K562 (cell line): Measurements from ENCODE around the gene CD44. TPM values are rescaled to one million over a fixed set of nuclear protein-coding genes. Genes with fewer than 3 reads are reported as not detected.

Experiments
- ATAC-seq: fragments of 200-7000 bp; cut with Tn5 transposase; 3 replicates; pipeline ENCODE4 v1.9.1; 2020; ENCODE audit warnings: moderate library complexity
- BruUV-seq: library from RNA; stranded (reverse); fragments of 400-500 nt; replicated peaks from 2 replicates; lab custom pipeline; 2021; lab: Mats Ljungman, UMichigan
- CTCF ChIA-PET: fragments of 300-600 bp; formaldehyde crosslinking; extraction: SDS; loops from one replicate; lab custom pipeline; 2021; ENCODE audit warnings: low intra/inter-chr PET ratio; lab: Yijun Ruan, JAX
- POLR2A ChIA-PET: fragments of 300-600, 350-650 bp; sonication (Branson Sonifier 250); formaldehyde crosslinking; extraction: SDS; loops from one replicate; lab custom pipeline; 2021; ENCODE audit warnings: antibody characterized with exemption, inconsistent platforms; lab: Yijun Ruan, JAX
- DNase-seq, 4 experiments: peaks; one replicate each; pipeline versions ENCODE4 v3.0.0 to v3.0.0-alpha.2; 2011 to 2018; ENCODE audit warnings: low spot score in 3 of 4, mixed read lengths in 3 of 4; ENCODE audit errors: extremely low read depth in 1 of 4
- FAIRE-seq: peaks from 2 replicates; lab custom pipeline; 2011; peaks lifted over from hg19 to GRCh38; lab: Jason Lieb, UNC
- H2AFZ ChIP-seq: 2 replicates; pipeline ENCODE4 v1.6.0; 2011; ENCODE audit warnings: low read depth, low read length, control low read depth, inconsistent platforms
- H3K27ac ChIP-seq: fragments of 200-600 bp; 3 replicates; pipeline ENCODE4 v1.8.0; 2011; ENCODE audit warnings: low read depth, mild to moderate bottlenecking, control low read depth, inconsistent platforms, low read length, moderate library complexity, mixed read lengths; ENCODE audit errors: extremely low read depth
- H3K27me3 ChIP-seq, 2 experiments: fragments of 300-600 bp in 1 of 2; 2 replicates in 1 of 2; 3 replicates in 1 of 2; pipeline versions ENCODE4 v1.6.0 to v1.8.0; 2011; ENCODE audit warnings: inconsistent platforms in 2 of 2, low read length in 2 of 2, mild to moderate bottlenecking in 1 of 2, mixed read lengths in 1 of 2, moderate library complexity in 1 of 2; ENCODE audit not compliant: control insufficient read depth in 2 of 2, insufficient read depth in 2 of 2
- H3K36me3 ChIP-seq: fragments of 300-600 bp; 3 replicates; pipeline ENCODE4 v1.8.0; 2011; ENCODE audit warnings: mild to moderate bottlenecking, low read length, inconsistent platforms; ENCODE audit not compliant: control insufficient read depth, insufficient read depth
- H3K4me1 ChIP-seq, 2 experiments: fragments of 200-600 bp in 1 of 2; replicated peaks in 1 of 2; 2 replicates in 1 of 2; 3 replicates in 1 of 2; pipeline versions ENCODE4 v1.5.1 to v1.8.0; 2011; ENCODE audit warnings: inconsistent platforms in 2 of 2, low read length in 2 of 2, mild to moderate bottlenecking in 1 of 2, mixed read lengths in 1 of 2, moderate library complexity in 1 of 2; ENCODE audit not compliant: control insufficient read depth in 2 of 2, insufficient read depth in 2 of 2
- H3K4me2 ChIP-seq: 2 replicates; pipeline ENCODE4 v1.6.1; 2011; ENCODE audit warnings: low read length, control low read depth, inconsistent platforms, mixed read lengths; ENCODE audit not compliant: insufficient read depth
- H3K4me3 ChIP-seq: fragments of 200-600 bp; sonication (generic), shearing (Covaris generic); 2 replicates; pipeline ENCODE4 v1.5.1; 2016; ENCODE audit warnings: control low read depth, inconsistent platforms
- H3K79me2 ChIP-seq: fragments of 200-600 bp; 3 replicates; pipeline ENCODE4 v1.8.0; 2011; ENCODE audit warnings: low read length, inconsistent platforms; ENCODE audit not compliant: control insufficient read depth, insufficient read depth
- H3K9ac ChIP-seq, 2 experiments: 2 replicates each; pipeline versions ENCODE4 v1.6.0 to v1.6.1; 2011; ENCODE audit warnings: low read depth in 2 of 2, low read length in 2 of 2, control low read depth in 1 of 2, inconsistent platforms in 1 of 2, mild to moderate bottlenecking in 1 of 2, mixed read lengths in 1 of 2; ENCODE audit not compliant: insufficient read depth in 1 of 2
- H3K9me1 ChIP-seq: one replicate; pipeline ENCODE4 v1.6.0; 2011; ENCODE audit warnings: inconsistent platforms, mild to moderate bottlenecking, low read length, moderate library complexity; ENCODE audit not compliant: control insufficient read depth, insufficient read depth
- H3K9me3 ChIP-seq: replicated peaks from 2 replicates; pipeline ENCODE4 v1.5.1; 2011; ENCODE audit warnings: low read depth, low read length, inconsistent platforms; ENCODE audit not compliant: control insufficient read depth, insufficient read depth
- H4K20me1 ChIP-seq: replicated peaks from 2 replicates; pipeline ENCODE4 v1.6.1; 2011; ENCODE audit warnings: low read length, inconsistent platforms, mixed read lengths; ENCODE audit not compliant: control insufficient read depth, insufficient read depth
- HDAC8 ChIP-seq: fragments of 450-650 bp; IDR thresholded peaks from 2 replicates; pipeline ENCODE4 v1.6.1; 2016; ENCODE audit warnings: mild to moderate bottlenecking, missing genetic modification characterization, moderate library complexity, missing compliant biosample characterization
- MYNN ChIP-seq, 2 experiments: sonication (generic); formaldehyde crosslinking in 1 of 2; IDR thresholded peaks; 2 replicates each; pipeline versions ENCODE4 v1.5.0 to v1.6.1; 2016 to 2020; ENCODE audit warnings: antibody characterized with exemption in 1 of 2, missing genetic modification reagents in 1 of 2
- RFX1 ChIP-seq: fragments of 450-650 bp; IDR thresholded peaks from 2 replicates; pipeline ENCODE4 v1.6.1; 2016; ENCODE audit warnings: mild to moderate bottlenecking, moderate library complexity
- TFAP4 ChIP-seq: sonication (generic); formaldehyde crosslinking; IDR thresholded peaks from 2 replicates; pipeline ENCODE4 v1.8.0; 2022; ENCODE audit warnings: missing genetic modification reagents, mild to moderate bottlenecking, moderate library complexity, borderline replicate concordance
- WGBS: fragments of 100-300 bp; shearing (Covaris generic); methylation state at CpG from one replicate; pipeline ENCODE4 v1.1.6; 2016; ENCODE audit warnings: low coverage, mixed read lengths; ENCODE audit not compliant: insufficient coverage; ENCODE audit errors: missing lambda C conversion rate; 5-methylcytosine and 5-hydroxymethylcytosine counted together
- in situ Hi-C: fragments of 300-500 bp; cut with MboI; formaldehyde crosslinking; loops from 4 replicates; pipeline ENCODE4 v1.15.0; 2018; ENCODE audit warnings: inconsistent platforms, mixed read lengths
- intact Hi-C: fragments of 100-400 bp; cut with micrococcal nuclease; formaldehyde crosslinking; loops from 2 replicates; pipeline ENCODE4 v1.14.2; 2022
- polyA plus RNA-seq, 8 experiments: library from polyadenylated mRNA; depleted of rRNA in 4 of 8; stranded (reverse) in 5 of 8; unstranded in 3 of 8; fragments of >200 nt; fragmentation: Nextera tagmentation in 2 of 8; fragmentation: Illumina TruSeq in 1 of 8; extraction: Ambion mirVana in 2 of 8; extraction: Trizol in 1 of 8; gene quantifications; 2 replicates each; pipeline versions ENCODE4 v1.2.1 to v1.2.3, GENCODE V29; 2011 to 2014; ENCODE audit warnings: inconsistent platforms in 1 of 8, missing spikeins in 1 of 8
- total RNA-seq, 7 experiments: library from RNA; depleted of rRNA in 6 of 7; stranded (reverse); fragments of >200 nt in 6 of 7; fragmentation: Illumina TruSeq in 2 of 7; extraction: Trizol in 2 of 7; gene quantifications; 2 replicates each; pipeline versions ENCODE4 v1.2.1 to v1.2.3, GENCODE V29; 2011 to 2021; ENCODE audit warnings: low replicate concordance in 1 of 7

The CD44 gene
- total and polyA plus RNA-seq, 9 of the 15 experiments (the other 6 are each of a cell fraction or from before 2014, with no cell fraction given), result 1.2 to 13.9 (median 3.0) TPM

GRCh38 chr11:35116762-35117640 lies 22.0 kb upstream of the CD44 start:
- H3K27ac ChIP-seq, result no peak overlapping the region
- CTCF ChIA-PET, result no interaction called here
- no peak for FAIRE-seq
- TF ChIP-seq TFAP4 (peak; percentile 28; the same call in 1 of the 2 replicates), MYNN (IDR thresholded peaks at IDR 0.05) (peak; percentile 80), MYNN (CRISPR knock-in tag; IDR thresholded peaks at IDR 0.05) (no peak), HDAC8 (tag) (no peak), RFX1 (peak; percentile 31; the same call in 1 of the 2 replicates)
- TF ChIP-seq, all 486 proteins: peak for 3
- ATAC-seq (no peak), DNase-seq (no peak)
- POLR2A ChIA-PET, result interaction anchor here (0.6 to 1.0 kb wide), 3 partner anchors 9 to 49 kb away, joined by 3 read pairs; no protein-coding TSS in a partner anchor
- Histone ChIP-seq H4K20me1 (no peaks in the 10 kb centered on the region), H3K9me3 (no peaks in the 10 kb centered on the region), H3K36me3 (no peaks in the 10 kb centered on the region), H3K9me1 (no peaks in the 10 kb centered on the region), H2AFZ (no peak overlapping the region), H3K79me2 (no peaks in the 10 kb centered on the region), H3K4me2 (no peak overlapping the region), H3K4me1 (peaks cover 0 to 2% of the 10 kb centered on the region in 2 experiments; a peak in 2 of 5 replicates), H3K27me3 (peaks cover 0 to 16% of the 10 kb centered on the region in 2 experiments; a peak in 2 of 5 replicates), H3K9ac (no peak overlapping the region; a peak in 1 of 4 replicates), H3K4me3 (no peak overlapping the region)
- 0% methylated on average over 4 of the region's 4 CpGs for WGBS
- intact Hi-C loops (no loop called here), in situ Hi-C loops (no loop called here)
- BruUV-seq, result no TSS peak
